LNCAP (cell line): Measurements from ENCODE around the gene TP53.

Experiments
- CTCF ChIP-seq: fragments of 450-650 bp; IDR thresholded peaks from 2 replicates; pipeline ENCODE4 v1.5.1; 2017; ENCODE audit warnings: mild to moderate bottlenecking

The TP53 gene

GRCh38 chr17:7620835-7621234, 66.5 kb downstream of the TP53 start:
- no peak for TF ChIP-seq CTCF

- no peak for TF ChIP-seq CTCF
These were observed 68.7 kb downstream of the TP53 start for GRCh38 chr17:7618608-7619007.
